GM18508 (cell line): ENCODE results near the gene ACP3.

Source experiments
- ATAC-seq: cut with Tn5 transposase; IDR thresholded peaks from one replicate; pipeline ENCODE4 v1.9.1; 2021; ENCODE audit warnings: moderate number of reproducible peaks; ENCODE audit not compliant: insufficient read depth, unreplicated experiment

Gene ACP3

DNA sequence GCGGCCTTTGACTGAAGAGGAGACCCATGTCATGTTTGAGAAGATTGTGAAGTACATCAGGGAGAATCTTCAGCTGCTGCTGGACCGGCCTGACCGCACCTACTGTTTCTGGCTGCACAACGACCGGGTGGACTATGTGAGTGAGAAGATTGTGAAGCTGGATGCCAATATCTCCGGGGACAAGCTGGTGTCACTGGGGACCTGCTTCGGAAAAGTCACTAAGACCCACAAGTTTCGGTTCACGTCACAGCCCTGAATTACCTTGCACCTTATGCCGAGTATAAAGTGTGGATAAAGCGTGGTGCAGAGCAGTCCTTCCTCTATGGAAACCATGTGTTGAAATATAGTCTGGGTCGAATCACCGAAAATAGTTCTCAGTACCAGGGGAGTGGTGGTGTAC lies 84.0 kb downstream of the ACP3 start:
- ATAC-seq = no peak

DNA sequence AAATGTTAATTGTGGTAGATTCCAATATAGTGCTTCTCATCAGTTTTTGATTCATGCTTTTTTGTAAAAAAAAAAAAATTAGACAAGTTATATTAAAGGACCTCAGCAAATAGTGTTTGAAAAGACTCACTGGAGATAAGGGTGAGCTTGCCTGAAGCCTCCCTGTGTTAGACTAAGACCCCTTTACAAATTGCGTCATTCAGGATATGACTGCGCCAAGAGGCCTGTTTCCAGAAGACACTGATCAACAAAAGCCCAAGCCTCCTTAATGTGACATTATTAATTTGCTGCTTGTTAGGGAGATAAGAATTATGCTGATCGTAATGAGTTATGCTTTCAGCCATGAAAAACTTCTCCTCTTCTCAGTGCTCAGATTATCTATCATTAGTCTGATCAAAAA lies 87.1 kb downstream of the ACP3 start:
- ATAC-seq = no peak

DNA sequence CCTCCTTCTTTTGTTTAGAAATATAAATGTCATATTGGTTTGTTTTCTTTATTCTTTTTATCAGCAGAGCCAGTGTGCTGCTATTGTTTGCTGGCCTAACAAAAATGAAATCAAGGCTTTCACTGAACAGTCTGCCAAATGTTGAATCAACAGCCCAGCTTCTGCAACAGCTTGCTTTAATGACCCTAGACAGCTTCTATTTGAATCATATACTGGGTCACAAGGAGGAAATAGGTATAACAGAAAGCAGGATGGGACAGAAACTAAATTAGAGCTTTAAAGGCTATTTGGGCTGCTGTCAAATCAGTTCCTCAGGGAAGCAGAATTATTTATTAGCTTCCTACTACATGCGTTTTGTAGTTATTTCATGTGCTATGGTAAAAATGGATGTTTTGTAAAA lies 88.0 kb downstream of the ACP3 start:
- ATAC-seq = no peak

DNA sequence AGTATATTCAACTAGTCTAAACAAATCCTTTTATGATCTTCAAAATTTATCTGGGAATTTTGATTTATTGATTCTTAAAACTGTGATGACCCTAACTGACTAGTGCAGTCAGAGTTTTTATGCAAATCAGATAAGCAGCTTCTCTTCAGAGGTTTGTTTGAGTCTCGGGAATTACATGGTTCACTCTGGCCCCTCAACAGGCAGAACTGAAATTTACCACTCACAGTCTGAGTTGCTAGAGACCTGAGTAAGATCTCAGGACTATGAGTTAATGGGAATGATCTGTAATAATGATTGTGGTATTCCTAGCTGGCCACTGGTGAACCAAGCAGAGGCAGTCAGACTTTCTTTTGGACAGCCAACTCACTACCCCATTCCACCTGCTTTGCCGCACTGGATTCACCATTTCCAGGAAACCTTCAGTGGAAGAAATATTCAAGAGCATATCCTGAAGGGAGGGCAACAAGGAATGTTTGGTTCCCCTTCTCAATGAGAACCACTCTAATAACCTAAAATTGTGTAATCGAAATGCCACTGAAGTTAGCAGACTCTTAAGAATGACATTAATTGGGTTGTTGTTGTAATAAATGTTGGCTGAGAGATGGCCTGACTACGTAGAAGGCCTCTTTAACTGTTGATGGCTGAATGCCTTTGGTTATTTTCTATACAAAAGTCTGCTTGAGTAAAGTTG lies 88.5 kb downstream of the ACP3 start:
- no peak for ATAC-seq

DNA sequence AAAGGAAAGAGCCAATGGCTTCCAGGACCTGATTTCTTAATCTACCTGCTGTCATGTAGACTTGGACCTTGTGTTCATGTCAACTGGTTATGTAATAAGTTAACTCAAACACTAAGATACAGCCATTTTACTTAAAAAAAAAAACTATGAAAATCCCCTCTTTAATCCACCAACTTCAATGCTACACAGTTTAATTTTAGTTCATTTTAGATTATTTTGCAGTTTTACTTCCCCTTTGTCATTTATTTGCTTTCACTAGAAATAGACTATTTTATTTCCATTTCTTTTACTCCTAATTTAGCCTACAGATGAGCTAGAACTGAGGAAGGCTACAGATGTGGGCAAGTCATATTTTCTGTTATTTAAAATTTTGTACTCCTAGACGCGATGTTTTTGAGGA lies 89.4 kb downstream of the ACP3 start:
- no peak for ATAC-seq

DNA sequence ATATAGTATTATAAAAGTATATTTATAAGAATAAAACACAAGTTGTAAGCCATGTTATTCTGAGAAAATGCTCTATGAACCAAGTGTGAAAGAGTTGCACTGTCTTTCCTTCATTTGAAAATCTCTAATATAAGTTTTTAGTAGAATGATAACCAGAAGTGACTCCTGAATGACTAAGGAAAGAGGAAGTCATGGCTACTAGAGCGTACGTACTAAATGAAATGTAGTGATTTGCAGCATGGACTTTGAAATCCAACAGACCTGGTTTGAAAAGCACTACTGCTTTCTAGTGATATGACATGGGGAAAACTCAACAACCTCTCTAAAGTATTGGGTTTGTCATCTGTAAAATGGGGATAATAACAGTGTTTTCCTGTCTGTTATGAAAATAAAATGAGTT lies 89.8 kb downstream of the ACP3 start:
- ATAC-seq = no peak
